ENCODE data around the gene CDX2. TPM values are rescaled to one million over a fixed set of nuclear protein-coding genes. Genes with fewer than 3 reads are reported as not detected.

CDX2 gene
- total and polyA plus RNA-seq, 10 of the 15 experiments (the other 5 are each of a cell fraction or from before 2014, with no cell fraction given) = 0.15 TPM; not detected in 9

DNA sequence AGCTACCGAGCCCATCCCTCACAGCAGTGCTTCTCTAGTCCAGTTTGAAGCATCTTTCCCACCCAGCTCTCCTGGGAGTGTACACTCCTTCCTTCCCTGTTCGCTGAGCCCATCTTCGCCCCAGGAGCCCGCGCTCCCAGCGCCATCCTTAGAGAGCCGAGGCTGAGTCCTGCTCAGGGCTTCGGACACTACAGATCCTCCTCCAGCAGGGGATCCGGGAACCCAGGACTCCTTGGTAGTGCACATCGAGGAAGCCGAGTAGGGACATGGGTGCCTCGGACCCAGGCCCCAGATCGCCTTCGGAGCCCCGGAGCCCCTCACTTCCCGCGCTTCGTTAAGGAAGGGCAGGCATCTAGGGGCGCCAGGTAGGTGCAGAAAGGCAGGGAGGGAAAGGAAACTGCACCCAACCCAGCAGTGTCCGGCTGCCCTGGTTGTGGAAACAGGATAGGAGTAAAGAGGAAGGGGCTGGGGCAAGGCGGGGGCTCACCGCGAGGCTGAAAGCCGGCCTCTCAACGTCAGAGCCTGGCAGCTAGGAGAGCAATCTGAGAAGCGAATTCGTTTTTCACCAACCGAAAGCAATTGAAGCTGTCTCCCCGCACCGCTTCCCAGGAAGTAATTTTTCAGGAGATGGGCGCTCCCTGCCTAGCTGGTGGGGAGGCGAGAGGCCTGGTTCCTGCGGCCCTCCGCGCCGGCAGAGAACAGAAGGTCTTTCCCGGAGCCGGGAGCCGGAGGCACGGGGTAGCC lies 48.3 kb downstream of the CDX2 start:
- ChIA-PET POLR2A (no interaction called here), CTCF (interaction anchor here (0.8 to 1.9 kb wide), 5 partner anchors 9 to 559 kb away, joined by 3 to 5 read pairs (median 3); no protein-coding TSS in a partner anchor), RAD21 (ENCODE audit: unreplicated experiment) (interaction anchor here (3.2 kb wide), 1 partner anchor 33 kb away, joined by 12 read pairs; no protein-coding TSS in a partner anchor), SMC1A (ENCODE audit: uncharacterized antibody, unreplicated experiment) (interaction anchor here (1.2 kb wide), 1 partner anchor 33 kb away, joined by 3 read pairs; no protein-coding TSS in a partner anchor)
- no peak for FAIRE-seq
- no peak for DNase-seq (ENCODE audit: low read depth, low spot score)
- Histone ChIP-seq H3K36me3 (ENCODE audit: control insufficient read depth in 2 of 2, insufficient read depth in 2 of 2, low read length in 1 of 2) (no peaks in the 10 kb centered on the region), H3K79me2 (ENCODE audit: control insufficient read depth, insufficient read depth, low read length) (no peaks in the 10 kb centered on the region), H3K9ac (ENCODE audit: control insufficient read depth, insufficient read depth, low read length) (no peak overlapping the region), H3K4me2 (ENCODE audit: control insufficient read depth, insufficient read depth) (peak overlapping the region; percentile 38), H2AFZ (ENCODE audit: control insufficient read depth, low read depth, low read length) (no peak overlapping the region; the same call in 1 of the 2 replicates), H4K20me1 (ENCODE audit: control insufficient read depth, insufficient read depth) (no peaks in the 10 kb centered on the region), H3K9me3 (replicated peaks; ENCODE audit: control insufficient read depth, insufficient read depth, low read length) (peaks cover 2% of the 10 kb centered on the region; the same call in 1 of the 3 replicates), H3K27ac (ENCODE audit: control insufficient read depth, insufficient read depth) (no peak overlapping the region), H3K4me3 (no peak overlapping the region), H3K4me1 (ENCODE audit: control insufficient read depth, insufficient read depth, low read length) (no peaks in the 10 kb centered on the region), H3K27me3 (replicated peaks in 1 of 2; ENCODE audit: control insufficient read depth in 2 of 2, insufficient read depth in 2 of 2, low read length in 1 of 2) (peaks cover 18 to 49% of the 10 kb centered on the region in 2 experiments)
- intact Hi-C loops (cut with micrococcal nuclease; ENCODE audit: unreplicated experiment) = no loop called here
- BruUV-seq (replicated peaks) = no TSS peak
- TF ChIP-seq ZNF274 (IDR thresholded peaks at IDR 0.05; ENCODE audit: insufficient read depth, insufficient read length) (no peak), PML (IDR thresholded peaks at IDR 0.05; ENCODE audit: low read length) (no peak), HDGF (IDR thresholded peaks at IDR 0.05) (no peak), IKZF2 (IDR thresholded peaks at IDR 0.05) (no peak), MTA2 (IDR thresholded peaks at IDR 0.05; ENCODE audit: low read depth) (no peak), TCF7 (IDR thresholded peaks at IDR 0.05; ENCODE audit: borderline replicate concordance) (no peak), POU2F2 (IDR thresholded peaks at IDR 0.05; ENCODE audit: borderline replicate concordance, low read depth, low read length) (no peak), STAT1 (conservative IDR thresholded peaks at IDR 0.05) (no peak), MYC (IDR thresholded peaks at IDR 0.05; ENCODE audit: insufficient read depth, insufficient read length, insufficient replicate concordance, low read length, severe bottlenecking) (no peak), SUZ12 (IDR thresholded peaks at IDR 0.05; ENCODE audit: unreplicated experiment) (peak; percentile 21), ATF7 (IDR thresholded peaks at IDR 0.05; ENCODE audit: low read depth) (no peak), NFXL1 (IDR thresholded peaks at IDR 0.05; ENCODE audit: borderline replicate concordance) (no peak), IKZF1 (conservative IDR thresholded peaks at IDR 0.05) (peak; percentile 31; the same call in 1 of the 2 replicates)
- TF ChIP-seq, protein P1, sequence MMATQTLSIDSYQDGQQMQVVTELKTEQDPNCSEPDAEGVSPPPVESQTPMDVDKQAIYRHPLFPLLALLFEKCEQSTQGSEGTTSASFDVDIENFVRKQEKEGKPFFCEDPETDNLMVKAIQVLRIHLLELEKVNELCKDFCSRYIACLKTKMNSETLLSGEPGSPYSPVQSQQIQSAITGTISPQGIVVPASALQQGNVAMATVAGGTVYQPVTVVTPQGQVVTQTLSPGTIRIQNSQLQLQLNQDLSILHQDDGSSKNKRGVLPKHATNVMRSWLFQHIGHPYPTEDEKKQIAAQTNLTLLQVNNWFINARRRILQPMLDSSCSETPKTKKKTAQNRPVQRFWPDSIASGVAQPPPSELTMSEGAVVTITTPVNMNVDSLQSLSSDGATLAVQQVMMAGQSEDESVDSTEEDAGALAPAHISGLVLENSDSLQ (IDR thresholded peaks at IDR 0.05) = no peak
- TF ChIP-seq, protein P2, sequence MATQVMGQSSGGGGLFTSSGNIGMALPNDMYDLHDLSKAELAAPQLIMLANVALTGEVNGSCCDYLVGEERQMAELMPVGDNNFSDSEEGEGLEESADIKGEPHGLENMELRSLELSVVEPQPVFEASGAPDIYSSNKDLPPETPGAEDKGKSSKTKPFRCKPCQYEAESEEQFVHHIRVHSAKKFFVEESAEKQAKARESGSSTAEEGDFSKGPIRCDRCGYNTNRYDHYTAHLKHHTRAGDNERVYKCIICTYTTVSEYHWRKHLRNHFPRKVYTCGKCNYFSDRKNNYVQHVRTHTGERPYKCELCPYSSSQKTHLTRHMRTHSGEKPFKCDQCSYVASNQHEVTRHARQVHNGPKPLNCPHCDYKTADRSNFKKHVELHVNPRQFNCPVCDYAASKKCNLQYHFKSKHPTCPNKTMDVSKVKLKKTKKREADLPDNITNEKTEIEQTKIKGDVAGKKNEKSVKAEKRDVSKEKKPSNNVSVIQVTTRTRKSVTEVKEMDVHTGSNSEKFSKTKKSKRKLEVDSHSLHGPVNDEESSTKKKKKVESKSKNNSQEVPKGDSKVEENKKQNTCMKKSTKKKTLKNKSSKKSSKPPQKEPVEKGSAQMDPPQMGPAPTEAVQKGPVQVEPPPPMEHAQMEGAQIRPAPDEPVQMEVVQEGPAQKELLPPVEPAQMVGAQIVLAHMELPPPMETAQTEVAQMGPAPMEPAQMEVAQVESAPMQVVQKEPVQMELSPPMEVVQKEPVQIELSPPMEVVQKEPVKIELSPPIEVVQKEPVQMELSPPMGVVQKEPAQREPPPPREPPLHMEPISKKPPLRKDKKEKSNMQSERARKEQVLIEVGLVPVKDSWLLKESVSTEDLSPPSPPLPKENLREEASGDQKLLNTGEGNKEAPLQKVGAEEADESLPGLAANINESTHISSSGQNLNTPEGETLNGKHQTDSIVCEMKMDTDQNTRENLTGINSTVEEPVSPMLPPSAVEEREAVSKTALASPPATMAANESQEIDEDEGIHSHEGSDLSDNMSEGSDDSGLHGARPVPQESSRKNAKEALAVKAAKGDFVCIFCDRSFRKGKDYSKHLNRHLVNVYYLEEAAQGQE (IDR thresholded peaks at IDR 0.05; ENCODE audit: low read depth, low read length) = no peak
- TF ChIP-seq, protein P3, sequence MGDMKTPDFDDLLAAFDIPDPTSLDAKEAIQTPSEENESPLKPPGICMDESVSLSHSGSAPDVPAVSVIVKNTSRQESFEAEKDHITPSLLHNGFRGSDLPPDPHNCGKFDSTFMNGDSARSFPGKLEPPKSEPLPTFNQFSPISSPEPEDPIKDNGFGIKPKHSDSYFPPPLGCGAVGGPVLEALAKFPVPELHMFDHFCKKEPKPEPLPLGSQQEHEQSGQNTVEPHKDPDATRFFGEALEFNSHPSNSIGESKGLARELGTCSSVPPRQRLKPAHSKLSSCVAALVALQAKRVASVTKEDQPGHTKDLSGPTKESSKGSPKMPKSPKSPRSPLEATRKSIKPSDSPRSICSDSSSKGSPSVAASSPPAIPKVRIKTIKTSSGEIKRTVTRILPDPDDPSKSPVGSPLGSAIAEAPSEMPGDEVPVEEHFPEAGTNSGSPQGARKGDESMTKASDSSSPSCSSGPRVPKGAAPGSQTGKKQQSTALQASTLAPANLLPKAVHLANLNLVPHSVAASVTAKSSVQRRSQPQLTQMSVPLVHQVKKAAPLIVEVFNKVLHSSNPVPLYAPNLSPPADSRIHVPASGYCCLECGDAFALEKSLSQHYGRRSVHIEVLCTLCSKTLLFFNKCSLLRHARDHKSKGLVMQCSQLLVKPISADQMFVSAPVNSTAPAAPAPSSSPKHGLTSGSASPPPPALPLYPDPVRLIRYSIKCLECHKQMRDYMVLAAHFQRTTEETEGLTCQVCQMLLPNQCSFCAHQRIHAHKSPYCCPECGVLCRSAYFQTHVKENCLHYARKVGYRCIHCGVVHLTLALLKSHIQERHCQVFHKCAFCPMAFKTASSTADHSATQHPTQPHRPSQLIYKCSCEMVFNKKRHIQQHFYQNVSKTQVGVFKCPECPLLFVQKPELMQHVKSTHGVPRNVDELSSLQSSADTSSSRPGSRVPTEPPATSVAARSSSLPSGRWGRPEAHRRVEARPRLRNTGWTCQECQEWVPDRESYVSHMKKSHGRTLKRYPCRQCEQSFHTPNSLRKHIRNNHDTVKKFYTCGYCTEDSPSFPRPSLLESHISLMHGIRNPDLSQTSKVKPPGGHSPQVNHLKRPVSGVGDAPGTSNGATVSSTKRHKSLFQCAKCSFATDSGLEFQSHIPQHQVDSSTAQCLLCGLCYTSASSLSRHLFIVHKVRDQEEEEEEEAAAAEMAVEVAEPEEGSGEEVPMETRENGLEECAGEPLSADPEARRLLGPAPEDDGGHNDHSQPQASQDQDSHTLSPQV (IDR thresholded peaks at IDR 0.05) = no peak
- WGBS (ENCODE audit: insufficient coverage, insufficient replicate concordance, low lambda C conversion rate, missing lambda C conversion rate) = 14% methylated on average over 36 of the region's 40 CpGs
- ATAC-seq = no peak
- in situ Hi-C loops (cut with MboI) = no loop called here

All from GM12878 (cell line).